ENCODE measurements around the gene PRPF39.
"Not testable (repeated sequence)": the region's sequence is repeated elsewhere in the genome, so short reads cannot be mapped to it uniquely, and the experiment has no call there.

The PRPF39 gene

DNA sequence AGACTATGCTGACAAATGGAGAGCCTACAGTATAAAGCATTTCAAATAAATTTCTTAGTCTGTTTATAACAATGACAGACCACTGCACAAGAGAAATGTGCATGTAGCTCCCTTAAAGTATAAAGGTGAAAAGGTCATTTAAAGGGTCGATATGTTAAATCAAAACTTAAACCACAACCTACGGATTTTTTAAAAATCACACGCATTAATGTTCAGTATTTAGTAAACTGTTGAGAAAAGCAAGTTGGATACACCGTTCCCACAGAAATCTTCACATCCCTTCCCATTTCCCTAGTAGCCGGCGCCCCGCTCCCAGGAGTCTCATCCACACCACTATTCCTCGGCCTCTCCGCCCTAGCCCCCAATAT, 49.8 kb downstream of the PRPF39 start:
- no peak for DNase-seq

DNA sequence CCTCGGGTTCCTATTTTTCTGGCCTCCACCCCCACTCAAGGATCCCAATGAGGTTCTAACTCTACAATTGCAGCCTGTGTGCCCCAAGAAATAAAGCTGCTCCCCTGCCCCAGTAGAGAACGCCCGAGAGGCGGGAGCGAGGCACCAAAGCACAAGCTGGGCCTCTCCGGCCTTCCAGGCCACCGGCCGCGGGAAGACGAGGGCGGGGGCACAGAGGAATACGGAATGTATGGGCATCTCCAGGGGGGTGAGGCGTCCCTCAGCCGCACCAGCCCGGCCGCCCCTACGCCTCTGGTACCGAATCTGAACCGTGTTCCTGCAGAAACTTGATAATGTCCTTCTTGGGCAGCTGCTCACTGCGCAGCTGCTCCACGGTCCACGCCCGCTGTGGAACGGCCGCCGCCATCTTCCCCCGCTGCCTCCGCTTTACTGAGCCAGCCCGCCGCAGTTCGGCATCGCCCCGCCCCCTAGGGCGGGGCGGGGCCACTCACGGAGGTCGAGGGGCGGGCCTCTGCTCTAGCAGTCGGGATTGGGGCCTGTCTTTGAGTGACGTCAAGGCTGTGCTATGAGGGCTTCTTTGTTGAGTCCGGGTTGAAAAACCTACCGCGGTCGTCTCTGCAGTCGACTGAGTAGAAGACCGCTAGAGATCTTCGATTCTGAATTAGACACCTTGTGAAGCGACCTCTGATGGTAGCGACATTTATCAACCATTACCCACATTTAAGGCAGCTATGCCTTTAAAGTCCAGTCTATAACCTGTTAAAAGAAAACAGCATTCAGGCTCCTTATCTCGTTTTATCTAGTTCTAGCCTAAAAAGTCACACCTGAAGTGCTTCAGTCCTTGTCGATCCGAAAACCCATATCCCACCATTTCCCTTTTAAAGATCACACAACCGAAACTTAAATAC, 50.4 kb downstream of the PRPF39 start, which contains the start of gene FKBP3:
Gene FKBP3 (minus strand): TSS at position 431 of the 908 bp plus-strand sequence. CDS start 25 bp downstream, at position 406.
- in situ Hi-C loops (cut with HindIII; ENCODE audit: low pct_ligation_motif_present, low pct_unique_long_range_greater_than_20kb, low sequenced_read_pairs), result no loop called here
- DNase-seq, result peak; percentile 99

More for the DNA sequence above, 49.8 kb downstream of the PRPF39 start:
- in situ Hi-C loops (cut with HindIII; ENCODE audit: low pct_ligation_motif_present, low pct_unique_long_range_greater_than_20kb, low sequenced_read_pairs), result no loop called here

DNA sequence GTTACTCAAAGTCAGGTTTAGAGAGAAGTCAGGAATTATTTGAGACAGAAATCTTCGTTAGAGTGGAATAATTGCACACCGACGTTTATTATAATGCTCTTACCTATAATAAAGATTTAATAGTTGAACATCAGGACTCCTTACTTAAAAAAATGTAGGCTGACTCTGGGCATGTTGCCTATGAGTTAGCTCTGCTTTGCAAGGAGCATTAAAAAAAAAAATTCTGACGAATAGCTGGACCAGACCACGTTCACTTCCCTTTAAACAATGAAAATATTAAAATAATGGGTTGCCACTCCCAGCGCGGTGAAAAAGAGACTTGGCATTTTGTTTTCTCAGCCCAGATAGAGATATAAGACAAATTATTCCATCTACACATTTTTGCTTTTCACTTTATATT, 51.2 kb downstream of the PRPF39 start:
- in situ Hi-C loops (cut with HindIII; ENCODE audit: low pct_ligation_motif_present, low pct_unique_long_range_greater_than_20kb, low sequenced_read_pairs), result no loop called here
- peak; percentile 22 for DNase-seq

DNA sequence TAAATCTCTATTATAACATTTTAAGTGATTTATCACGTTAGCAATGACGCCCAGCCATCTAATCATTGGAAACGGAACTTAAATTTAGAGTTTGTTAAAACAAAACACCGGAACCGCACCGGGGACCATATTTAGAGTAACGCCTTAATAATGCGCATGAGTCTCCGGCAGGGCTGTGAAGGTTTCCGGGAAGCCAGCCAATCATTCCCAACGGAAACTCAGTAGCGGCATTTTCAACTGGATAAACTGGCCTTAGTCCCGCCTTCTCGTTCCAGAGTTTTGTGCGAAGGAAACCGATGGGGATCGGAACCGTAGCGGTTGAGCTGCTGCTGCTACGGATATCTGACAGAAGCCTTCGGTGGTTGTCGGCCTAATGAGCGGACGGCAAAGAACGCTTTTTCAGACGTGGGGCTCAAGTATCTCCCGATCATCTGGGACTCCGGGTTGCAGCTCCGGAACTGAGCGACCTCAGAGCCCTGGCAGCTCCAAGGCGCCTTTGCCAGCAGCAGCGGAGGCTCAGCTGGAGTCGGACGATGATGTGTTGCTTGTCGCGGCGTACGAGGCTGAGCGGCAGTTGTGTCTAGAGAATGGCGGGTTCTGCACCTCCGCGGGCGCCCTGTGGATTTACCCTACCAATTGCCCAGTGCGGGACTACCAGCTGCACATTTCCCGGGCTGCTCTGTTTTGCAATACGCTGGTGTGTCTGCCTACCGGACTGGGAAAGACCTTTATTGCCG, 51.9 kb downstream of the PRPF39 start, which contains the start of gene FANCM:
Gene FANCM (plus strand): TSS at position 272 of the 737 bp plus-strand sequence. CDS start 102 bp downstream, at position 374.
- in situ Hi-C loops (cut with HindIII; ENCODE audit: low pct_ligation_motif_present, low pct_unique_long_range_greater_than_20kb, low sequenced_read_pairs), result no loop called here
- peak; percentile 97 for DNase-seq

DNA sequence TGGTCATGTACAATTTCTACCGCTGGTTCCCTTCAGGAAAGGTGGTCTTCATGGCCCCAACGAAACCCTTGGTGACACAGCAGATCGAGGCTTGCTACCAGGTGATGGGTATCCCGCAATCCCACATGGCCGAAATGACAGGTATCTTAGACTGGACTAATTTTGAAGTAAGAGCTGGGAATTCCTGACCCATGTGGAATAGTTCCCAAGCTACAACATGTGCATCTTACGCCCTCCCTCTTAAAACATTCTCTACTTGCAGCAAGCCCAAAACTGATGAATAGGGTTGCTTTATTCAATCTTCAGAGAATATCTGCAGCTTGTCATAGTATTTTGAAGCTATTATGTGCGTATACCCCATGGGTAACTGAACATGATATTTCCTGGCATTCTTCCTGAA, 52.5 kb downstream of the PRPF39 start:
- in situ Hi-C loops (cut with HindIII; ENCODE audit: low pct_ligation_motif_present, low pct_unique_long_range_greater_than_20kb, low sequenced_read_pairs), result no loop called here
- peak; percentile 9 for DNase-seq

DNA sequence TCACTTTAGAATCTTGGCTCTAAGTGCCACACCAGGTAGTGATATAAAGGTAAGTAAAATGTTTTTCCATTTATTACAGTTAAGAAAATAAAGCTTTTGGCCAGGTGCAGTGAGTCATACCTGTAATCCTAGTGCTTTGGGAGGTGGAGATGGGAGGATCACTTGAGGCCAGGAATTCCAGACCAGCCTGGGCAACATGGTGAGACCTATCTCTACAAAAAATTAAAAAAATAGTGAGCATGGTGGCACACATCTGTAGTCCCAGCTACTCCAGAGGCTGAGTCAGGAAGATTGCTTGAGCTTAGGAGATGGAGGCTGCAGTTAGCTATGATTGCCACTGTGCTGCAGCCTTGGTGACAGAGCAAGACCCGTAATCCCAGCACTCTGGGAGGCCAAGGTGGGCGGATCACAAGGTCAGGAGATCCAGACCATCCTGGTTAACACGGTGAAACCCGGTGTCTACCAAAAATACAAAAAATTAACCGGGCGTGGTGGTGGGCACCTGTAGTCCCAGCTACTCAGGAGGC, 56.8 kb downstream of the PRPF39 start:
- in situ Hi-C loops (cut with HindIII; ENCODE audit: low pct_ligation_motif_present, low pct_unique_long_range_greater_than_20kb, low sequenced_read_pairs), result no loop called here
- DNase-seq, result no peak

DNA sequence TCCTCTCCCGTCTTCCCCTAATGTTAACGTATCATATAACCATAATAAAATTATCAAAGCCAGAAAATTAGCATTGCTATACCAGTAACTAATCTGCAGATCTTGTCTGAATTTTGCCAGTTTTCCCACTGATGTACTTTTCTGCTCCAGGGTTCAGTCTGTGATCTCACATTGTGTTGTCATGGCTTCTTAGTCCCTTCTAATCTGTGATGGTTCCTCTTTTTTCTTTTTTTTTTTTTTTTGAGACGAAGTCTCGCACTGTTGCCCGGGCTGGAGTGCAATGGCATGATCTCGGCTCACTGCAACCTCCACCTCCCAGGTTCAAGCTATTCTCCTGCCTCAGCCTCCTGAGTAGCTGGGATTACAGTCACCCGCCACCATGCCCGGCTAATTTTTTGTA, 58.2 kb downstream of the PRPF39 start:
- DNase-seq; in situ Hi-C loops (cut with HindIII; ENCODE audit: low pct_ligation_motif_present, low pct_unique_long_range_greater_than_20kb, low sequenced_read_pairs): not testable (repeated sequence)

DNA sequence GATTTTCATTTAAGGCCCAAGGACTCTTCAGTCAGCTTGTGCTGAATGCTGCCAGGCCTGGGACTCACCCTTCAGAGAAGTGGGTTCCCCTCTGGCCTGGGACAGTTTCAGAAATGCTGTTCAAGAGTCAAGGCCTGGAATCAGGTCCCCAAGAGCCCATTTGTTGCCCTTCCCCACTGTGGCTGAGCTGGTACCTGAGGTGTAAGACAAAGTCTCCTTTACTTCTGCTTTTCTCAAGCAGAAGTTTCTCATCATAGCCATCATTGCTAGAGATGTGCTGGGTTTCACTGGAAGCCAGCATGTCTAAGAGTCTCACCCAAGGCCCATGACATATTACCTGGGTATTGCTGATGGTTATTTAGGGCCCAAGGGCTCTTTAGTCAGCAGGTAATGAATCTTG, 60.7 kb downstream of the PRPF39 start:
- in situ Hi-C loops (cut with HindIII; ENCODE audit: low pct_ligation_motif_present, low pct_unique_long_range_greater_than_20kb, low sequenced_read_pairs), result no loop called here
- DNase-seq, result no peak

DNA sequence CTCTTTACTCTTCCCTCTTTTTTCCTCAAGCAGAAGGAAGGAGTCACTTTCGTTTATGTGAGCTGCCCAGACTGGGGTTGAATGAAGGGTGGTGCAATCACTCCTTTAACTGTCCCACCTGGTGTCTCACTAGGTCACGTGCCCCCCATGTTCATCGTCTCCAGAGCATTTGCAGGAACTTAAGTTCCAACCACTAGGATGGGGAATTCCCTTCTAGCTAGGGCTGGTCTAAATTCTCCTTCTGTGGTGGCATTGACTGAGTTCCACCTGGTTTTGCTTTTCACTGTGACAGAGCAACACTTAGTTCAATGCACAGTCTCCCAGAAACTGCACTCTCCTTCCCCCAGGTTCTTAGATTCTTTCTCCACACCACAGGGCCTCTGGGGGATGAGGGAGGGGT, 61.3 kb downstream of the PRPF39 start:
- DNase-seq, result no peak
- in situ Hi-C loops (cut with HindIII; ENCODE audit: low pct_ligation_motif_present, low pct_unique_long_range_greater_than_20kb, low sequenced_read_pairs), result no loop called here

DNA sequence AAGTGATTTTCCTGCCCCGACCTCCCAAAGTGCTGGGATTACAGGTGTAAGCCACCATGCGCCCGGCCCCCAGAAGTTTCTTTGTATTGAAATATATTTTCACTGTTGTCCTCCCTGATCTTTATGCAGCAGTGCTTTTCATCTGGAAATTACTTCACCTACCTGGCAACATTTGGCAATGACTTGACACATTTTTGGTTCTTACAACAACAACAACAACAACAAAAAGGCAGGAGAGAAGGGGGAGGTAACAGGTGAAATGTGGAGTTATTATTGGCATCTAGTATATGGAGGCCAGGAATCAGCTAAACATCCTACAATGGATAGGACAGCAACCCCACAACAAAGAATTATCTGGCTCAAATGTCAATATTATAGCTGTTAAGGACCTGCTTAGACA, 65.7 kb downstream of the PRPF39 start:
- no peak for DNase-seq
- in situ Hi-C loops (cut with HindIII; ENCODE audit: low pct_ligation_motif_present, low pct_unique_long_range_greater_than_20kb, low sequenced_read_pairs), result no loop called here

DNA sequence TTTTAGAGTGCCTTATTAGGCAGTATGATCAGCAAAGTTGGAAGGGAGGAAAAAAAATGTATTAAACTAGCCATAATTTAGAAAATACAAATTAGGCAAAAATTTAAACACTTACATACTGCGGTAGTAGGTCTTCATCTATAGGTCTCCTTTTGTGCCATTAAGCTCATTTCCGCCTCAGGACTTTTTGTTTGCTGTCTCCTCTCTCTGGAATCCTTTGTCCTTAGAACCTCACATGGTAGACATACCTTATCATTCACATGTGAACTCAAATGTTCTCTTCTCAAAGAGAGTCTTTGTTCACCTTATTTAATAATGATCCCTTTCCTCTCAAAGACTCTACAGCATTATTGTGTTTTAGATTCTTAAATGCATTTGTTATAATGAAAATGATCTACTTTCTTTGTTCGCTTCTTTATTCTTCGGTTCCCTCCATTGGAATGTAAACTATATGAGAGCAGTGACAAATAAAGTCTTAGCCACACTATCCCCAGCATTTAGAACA, 66.5 kb downstream of the PRPF39 start:
- DNase-seq, result no peak
- in situ Hi-C loops (cut with HindIII; ENCODE audit: low pct_ligation_motif_present, low pct_unique_long_range_greater_than_20kb, low sequenced_read_pairs), result no loop called here

DNA sequence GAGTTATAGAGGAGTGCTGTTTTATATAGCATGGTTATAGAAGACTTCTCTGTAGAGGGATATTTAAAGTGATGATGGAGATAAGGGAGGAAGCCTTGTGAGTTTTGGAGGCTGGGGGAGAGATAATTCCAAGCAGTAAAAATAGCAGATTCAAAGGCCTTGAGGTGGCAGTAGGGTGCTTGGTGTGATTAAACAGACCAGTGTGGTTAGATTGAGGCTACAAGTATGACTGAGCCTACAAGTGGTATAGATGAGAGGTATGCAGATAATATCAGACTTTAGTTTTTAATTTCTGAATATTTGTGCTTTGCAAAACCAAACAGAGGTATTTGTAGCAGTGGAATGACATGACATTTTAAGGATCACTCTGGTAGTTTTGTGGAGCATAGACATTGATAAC, 72.2 kb downstream of the PRPF39 start:
- no peak for DNase-seq
- in situ Hi-C loops (cut with HindIII; ENCODE audit: low pct_ligation_motif_present, low pct_unique_long_range_greater_than_20kb, low sequenced_read_pairs), result no loop called here
